ENCODE results near the gene LYZL1. TPM values are rescaled to one million over a fixed set of nuclear protein-coding genes. Genes with fewer than 3 reads are reported as not detected.
"Not testable (repeated sequence)": the region's sequence is repeated elsewhere in the genome, so short reads cannot be mapped to it uniquely, and the experiment has no call there.

Gene LYZL1
- total and polyA plus RNA-seq, 12 donors, result not detected

DNA sequence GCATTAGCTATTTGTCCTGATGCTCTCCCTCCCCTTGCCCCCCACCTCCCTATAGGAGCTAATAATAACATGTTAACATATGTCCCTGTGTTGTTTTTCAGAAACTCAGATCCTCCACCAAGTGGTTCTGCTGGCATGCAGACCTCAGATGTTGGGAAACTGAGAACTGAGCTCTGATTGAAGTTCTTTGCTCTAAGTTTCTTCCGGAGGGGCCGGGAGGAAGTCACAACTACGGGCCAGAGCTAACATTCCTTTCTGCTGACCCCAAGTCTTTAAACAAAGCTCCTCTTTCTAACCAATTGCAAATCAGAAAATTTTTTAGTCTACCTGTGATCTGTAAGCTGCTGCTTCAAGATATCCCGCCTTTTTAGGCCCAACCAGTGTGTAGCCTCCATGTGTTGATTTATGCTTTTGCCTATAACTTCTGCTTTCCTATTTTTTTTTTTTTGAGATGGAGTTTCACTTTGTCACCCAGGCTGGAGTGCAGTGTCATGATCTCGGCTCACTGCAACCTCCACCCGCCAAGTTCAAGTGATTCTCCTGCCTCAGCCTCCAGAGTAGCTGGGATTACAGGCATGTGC lies 66.6 kb downstream of the LYZL1 start:
- H3K9me3 ChIP-seq, result no peaks in the 10 kb centered on the region
- DNase-seq (no peak), ATAC-seq (no peak)
- WGBS, 2 donors, result 76% methylated on average over 6 of the region's 6 CpGs
- H3K4me1 ChIP-seq, result peaks cover 0 to 3% (median 0%) of the 10 kb centered on the region in 9 donors
- TF ChIP-seq CTCF (IDR thresholded peaks at IDR 0.05), result no peak
- H3K27me3 ChIP-seq, result no peaks in the 10 kb centered on the region
- intact Hi-C loops (cut with DNase I), result no loop called here
- no peak overlapping the region for H3K4me3 ChIP-seq
- H3K27ac ChIP-seq, result no peak overlapping the region
- no peaks in the 10 kb centered on the region for H3K36me3 ChIP-seq

DNA sequence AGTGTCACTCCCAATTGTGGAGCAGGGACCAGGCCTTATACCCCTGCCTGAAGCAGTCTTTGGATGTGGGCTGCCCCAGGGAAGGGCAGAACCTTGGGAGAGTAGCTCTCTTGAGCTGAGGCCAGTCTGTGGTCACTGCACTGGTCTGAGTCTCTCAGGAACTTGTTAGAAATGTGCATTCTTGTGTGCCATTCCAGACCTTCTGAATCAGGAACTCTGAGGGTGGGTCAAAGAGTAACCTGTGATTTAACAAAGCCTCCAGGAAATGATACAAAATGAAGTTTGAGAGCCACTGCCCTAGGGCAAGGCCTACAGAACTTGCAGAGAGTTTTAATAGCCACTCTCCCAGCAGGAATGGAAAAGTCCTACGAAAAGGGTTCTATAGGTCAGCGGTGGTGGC lies 68.1 kb downstream of the LYZL1 start:
- Histone ChIP-seq H3K4me1 (peaks cover 0 to 3% (median 0%) of the 10 kb centered on the region in 9 donors), H3K9me3 (no peaks in the 10 kb centered on the region), H3K27ac (no peak overlapping the region), H3K36me3 (no peaks in the 10 kb centered on the region), H3K4me3 (no peak overlapping the region), H3K27me3 (no peaks in the 10 kb centered on the region)
- no peak for ATAC-seq
- intact Hi-C loops (cut with DNase I), result no loop called here
- no peak for DNase-seq
- no peak for TF ChIP-seq CTCF (IDR thresholded peaks at IDR 0.05)
- WGBS, 2 donors, result 99 to 100% methylated on average over 2 of the region's 2 CpGs

- Histone ChIP-seq H3K9me3 (no peaks in the 10 kb centered on the region), H3K27me3 (no peaks in the 10 kb centered on the region)
- intact Hi-C loops (cut with DNase I), result no loop called here
Measured at GRCh38 chr10:29358010-29358616, 69.2 kb downstream of the LYZL1 start.

DNA sequence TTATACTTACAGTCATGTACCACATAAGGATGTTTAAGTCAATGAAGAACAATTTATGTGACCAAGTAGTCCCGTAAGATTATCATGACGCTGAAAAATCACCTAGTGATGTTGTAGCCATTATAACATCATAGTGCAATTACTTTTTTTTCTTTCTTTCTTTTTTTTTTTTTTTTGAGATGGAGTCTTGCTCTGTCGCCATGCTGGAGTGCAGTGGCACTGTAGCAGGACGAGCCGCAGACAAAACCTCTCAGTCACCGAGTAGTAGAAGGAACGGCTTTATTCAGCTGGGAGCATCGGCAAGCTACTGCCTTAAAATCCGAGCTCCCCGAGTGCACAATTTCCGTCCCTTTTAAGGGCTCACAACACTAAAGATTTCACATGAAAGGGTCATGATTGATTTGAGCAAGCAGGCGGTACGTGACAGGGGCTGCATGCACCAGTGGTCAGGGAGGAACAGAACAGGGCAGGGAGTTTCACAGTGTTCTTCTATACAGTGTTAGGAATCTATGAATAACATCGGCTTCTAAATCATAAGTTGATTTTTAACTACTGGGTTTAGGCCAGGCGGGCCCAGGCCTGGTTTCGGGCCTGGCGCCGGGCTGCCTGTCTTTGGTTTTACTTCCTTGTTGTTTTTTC lies 71.5 kb downstream of the LYZL1 start:
- intact Hi-C loops (cut with DNase I); H3K27ac ChIP-seq: not testable (repeated sequence)

More at GRCh38 chr10:29358010-29358616, 69.2 kb downstream of the LYZL1 start:
- H3K36me3 ChIP-seq, result no peaks in the 10 kb centered on the region
- peaks cover 0 to 3% (median 0%) of the 10 kb centered on the region in 9 donors for H3K4me1 ChIP-seq
- ATAC-seq, result no peak
- H3K4me3 ChIP-seq, result no peak overlapping the region
- TF ChIP-seq CTCF (IDR thresholded peaks at IDR 0.05), result no peak
- DNase-seq, result no peak
- H3K27ac ChIP-seq, result no peak overlapping the region
- 71 to 75% methylated on average over 12 of the region's 12 CpGs for WGBS, 2 donors

More for the DNA sequence above, 71.5 kb downstream of the LYZL1 start:
- DNase-seq, H3K27me3 ChIP-seq, H3K9me3 ChIP-seq, H3K4me1 ChIP-seq, ATAC-seq, H3K36me3 ChIP-seq, H3K4me3 ChIP-seq: not testable (repeated sequence)
- 92 to 96% methylated on average over 18 of the region's 18 CpGs for WGBS, 2 donors
